Lung microvascular endothelial cell (primary cell): ENCODE data around the gene ACOT8. TPM values are rescaled to one million over a fixed set of nuclear protein-coding genes. Genes with fewer than 3 reads are reported as not detected.
"Not testable (repeated sequence)": the region's sequence is repeated elsewhere in the genome, so short reads cannot be mapped to it uniquely, and the experiment has no call there.

Experiments used
- DNase-seq, 2 donors: peaks; one replicate each; pipeline versions ENCODE4 v3.0.0 to v3.0.0-alpha.2; 2010; ENCODE audit warnings: low read depth in 2 of 2
- total RNA-seq: library from RNA; depleted of rRNA; stranded (reverse); fragments of >200 nt; gene quantifications from 2 replicates; pipeline ENCODE4 v1.2.1, GENCODE V29; 2014

The ACOT8 gene
- total RNA-seq, 1 donor from 2014 or later: 35.3 TPM

DNA sequence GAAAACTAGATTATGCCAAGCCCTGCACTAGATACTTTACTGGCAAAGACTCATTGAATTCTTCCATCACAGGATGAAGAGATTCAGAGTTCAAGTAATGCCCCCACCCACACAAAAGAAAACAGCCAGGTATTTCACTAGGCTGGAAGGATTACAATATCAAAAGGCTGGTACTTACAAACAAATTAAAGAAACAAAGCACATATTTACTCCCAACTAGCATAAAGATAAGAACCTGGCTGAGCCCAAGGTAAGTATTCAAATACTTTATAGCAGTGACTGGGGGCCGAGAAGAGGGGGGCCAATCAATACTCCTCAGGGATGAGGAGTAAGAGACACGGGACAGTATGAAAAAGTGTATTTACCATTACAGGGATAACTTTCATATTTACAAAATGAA lies 3.7 kb downstream of the ACOT8 start:
- no peak for DNase-seq

DNA sequence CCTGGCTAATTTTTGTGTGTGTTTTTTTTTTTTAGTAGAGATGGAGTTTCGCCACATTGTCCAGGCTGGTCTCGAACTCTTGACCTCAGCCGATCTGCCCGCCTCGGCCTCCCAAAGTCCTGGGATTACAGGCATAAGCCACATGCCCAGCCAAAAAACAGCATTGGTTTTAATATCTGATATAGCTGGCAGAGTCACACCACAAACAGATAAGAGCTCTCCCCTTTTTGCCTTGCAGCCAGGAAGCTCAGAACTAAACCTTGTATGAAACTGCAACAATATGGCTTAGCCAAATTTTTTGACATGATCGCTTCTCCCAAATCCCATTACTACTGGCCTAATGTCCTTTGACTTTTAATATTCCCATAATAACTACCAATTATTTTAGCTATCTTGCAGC lies 4.9 kb downstream of the ACOT8 start:
- DNase-seq: no peak

DNA sequence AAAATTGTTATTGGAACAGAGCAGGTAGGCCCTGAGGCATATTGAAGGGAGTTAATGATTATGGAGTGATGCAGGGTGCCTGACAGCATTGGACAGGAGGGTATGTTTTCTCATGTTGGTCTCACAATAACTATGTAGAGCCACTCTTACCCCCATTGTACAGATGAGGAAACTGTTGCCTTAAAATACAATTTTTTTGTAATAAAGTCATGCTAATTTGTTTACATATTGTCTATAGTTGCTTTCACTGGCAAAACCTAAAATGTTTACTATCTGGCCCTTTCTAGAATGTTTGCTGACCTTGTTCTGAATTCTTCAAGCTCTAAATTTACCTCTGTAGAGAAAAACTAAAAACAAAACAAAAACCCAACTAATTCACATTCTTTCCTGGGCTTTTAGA lies 5.7 kb downstream of the ACOT8 start:
- DNase-seq: no peak

DNA sequence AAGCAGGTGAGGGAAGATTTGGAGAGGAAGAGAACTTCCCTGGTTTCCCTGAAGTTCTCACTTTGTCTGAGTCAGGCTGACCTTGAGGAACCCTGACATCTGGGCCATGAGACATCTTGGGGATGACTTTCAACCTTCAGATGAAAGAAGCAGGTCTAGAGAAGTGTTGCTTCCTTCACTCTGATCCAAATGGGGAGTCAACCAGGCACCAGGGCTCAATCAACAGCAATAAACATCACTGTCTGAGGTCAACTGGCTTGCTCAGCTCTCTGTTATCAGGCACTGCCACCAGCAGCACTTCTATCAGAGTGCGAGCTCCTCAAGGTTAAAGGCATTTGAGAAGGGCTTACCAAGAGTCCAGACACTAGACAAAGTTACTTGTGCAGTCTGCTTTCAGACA lies 6.3 kb downstream of the ACOT8 start:
- no peak for DNase-seq

DNA sequence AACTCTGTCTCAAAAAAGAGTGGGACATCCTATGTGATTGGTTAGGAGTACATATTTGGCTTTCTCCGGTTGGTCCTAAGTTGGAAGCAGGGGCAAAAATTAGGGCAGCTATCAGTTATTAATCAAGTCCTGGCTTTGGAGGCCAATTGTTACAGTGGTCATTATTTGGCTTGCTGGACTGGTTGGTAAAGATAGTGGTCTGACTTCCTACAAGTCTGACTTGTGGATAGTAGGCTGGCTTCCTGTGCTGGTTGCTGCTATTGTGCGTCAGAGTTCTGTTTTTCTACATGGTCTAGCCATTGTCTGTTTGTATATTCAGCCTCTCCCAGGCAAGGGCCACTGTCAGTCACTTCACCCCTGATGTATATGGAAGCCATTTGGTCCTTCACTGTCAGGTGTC lies 7.0 kb downstream of the ACOT8 start:
- no peak for DNase-seq

DNA sequence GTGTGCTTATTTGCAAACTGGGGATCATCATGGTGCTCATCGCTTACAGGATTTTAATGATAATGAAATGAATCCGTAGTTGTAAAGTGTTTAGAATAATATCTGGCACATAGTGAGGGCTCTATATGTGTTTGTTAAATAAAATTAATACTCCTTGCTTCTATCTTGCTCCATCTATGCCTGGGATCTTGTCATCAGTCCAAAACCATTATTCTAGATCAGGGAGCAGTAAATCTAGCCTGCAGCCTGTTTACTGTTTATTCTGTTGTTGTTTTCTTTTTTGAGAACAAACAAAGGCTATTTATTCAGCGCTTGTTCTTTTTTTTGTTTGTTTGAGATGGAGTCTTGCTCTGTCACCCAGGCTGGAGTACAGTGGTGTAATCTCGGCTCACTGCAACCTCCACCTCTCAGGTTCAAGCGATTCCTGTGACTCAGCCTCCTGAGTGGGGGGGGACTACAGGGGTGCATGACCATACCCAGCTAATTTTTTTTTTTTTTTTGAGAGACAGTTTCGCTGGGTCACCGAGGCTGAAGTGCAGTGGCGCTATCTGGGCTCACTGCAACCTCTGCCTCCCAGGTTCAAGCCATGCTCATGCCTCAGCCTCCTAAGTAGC lies 8.1 kb downstream of the ACOT8 start:
- DNase-seq: no peak

DNA sequence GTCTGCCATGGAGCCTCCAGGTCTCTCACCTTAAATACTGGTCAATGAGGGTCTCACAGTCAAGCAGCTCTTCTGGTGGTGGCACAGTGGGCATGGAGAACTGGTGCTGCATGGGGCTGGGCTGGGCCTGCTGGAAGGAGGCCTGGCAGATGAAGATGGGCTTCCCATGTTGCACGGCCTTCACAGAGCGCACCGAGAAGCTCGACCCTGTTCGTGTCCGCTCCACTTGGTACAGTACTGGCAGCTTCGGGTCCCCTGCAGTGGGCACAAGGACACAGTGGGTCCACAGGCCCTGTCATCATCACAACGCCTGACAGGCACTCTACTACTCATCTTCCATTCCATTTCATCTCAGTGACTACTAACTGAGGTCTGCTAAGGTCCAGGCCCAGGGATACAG lies 8.8 kb downstream of the ACOT8 start:
- no peak for DNase-seq

DNA sequence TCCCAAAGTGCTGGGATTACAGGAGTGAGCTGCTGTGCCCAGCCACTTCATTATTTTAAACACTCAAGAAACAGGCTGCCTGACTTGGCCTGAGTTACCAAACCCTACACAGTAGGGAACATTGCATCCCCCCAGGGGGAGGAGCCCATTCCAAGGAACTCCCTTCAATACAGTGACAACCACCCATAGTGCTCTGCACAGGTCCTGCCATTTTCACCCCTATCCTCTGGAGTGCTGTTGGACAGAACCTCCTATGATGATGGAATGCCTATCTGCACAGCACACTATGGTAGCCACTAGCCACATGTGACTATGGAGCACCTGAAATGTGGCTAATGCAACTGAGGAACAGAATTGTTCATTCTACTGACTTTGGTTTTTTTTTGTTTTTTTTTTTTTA lies 11.7 kb downstream of the ACOT8 start:
- DNase-seq: no peak

DNA sequence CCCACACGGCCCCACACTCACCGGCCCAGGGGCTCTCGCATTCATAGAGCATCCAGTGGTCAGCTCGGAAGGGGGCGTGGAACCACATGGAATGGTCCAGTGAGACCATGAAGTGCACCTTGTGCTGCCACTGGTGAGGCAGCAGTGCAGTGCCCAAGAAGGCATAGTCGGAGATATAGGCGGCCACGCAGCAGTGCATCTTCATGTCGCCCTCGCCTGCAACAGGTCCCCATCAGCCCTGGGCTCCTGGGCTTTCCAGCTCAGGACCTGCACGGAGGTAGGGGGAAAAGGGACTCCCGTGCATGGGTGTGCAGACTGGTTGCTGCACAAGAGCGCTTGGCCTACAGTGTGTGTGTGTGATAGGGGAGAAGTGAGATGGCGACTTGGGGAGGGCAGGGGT lies 13.7 kb downstream of the ACOT8 start:
- DNase-seq: no peak

DNA sequence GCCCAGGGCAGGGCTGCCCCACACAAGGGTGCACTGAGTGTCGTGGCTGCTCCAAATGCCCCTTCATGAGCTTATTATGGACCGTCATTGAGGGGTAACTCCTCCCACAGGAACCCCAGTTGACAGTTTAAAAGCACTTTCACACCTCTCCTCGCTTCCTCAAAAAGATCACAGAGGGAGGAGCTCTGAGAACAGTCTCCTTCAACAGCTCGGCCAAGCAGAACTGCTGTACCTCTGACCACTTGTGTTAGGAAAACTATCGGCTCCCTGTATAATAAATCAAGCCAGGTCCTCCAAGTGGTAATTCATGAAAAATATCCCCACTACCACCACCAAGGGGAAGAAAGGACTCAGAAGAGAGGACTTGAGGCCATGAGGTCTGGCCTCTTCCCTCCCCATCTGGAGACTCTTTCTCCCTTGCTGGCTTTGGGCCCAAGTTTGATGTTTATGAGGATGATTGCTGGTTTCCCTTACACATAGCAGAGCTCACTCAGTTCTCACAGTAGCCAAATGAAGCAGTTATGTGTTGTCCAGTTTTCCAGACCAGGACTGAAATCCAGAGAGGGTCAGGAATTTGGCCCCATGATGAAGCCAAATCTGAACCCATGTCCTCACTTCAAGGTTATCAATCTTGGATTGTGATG lies 14.9 kb downstream of the ACOT8 start:
- DNase-seq: peak in 1 of 2 donors; percentile 63

DNA sequence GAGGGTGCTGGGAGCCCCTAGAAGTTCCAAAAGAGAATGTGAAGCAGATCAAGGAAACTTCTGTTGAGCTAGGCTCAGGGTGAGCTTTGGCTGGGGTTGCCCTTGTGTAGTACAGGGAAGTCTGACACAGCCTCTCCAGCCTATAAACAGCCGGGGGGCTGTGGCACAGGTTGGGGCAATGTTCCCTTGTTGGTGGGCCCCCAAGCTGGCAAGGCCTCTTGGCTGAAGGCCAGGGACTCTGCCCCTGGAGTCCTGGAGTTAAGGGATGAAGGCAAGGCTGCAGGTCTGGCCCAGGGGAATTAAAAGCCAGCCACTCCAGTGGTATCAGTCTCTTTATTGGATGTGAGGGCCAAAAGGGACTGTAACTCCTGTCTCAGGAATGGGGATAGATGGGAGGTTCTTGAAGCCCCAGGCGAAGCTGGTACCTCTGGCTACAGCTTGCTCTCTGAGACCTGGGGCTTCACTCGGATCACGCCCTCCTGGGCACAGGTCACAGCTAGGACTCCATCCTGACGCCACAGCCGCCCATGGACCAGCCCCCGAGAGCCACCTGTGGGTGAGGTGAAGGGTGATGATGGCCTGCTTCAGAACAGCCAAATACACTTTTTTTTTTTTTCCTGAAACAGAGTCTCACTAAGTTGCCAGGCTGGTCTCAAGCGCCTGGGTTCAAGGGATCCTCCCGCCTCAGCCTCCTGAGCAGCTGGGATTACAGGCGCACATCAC lies 15.6 kb downstream of the ACOT8 start:
- DNase-seq: no peak

DNA sequence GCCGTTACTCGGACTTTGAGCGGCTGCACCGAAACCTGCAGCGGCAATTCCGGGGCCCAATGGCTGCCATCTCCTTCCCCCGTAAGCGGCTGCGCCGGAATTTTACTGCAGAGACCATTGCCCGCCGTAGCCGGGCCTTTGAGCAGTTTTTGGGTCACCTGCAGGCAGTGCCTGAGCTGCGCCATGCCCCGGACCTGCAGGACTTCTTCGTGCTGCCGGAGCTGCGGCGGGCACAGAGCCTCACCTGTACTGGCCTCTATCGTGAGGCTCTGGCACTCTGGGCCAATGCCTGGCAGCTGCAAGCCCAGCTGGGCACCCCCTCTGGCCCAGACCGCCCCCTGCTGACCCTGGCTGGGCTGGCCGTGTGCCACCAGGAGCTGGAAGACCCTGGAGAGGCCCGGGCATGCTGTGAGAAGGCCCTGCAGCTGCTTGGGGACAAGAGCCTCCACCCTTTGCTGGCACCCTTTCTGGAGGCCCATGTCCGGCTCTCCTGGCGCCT lies 16.4 kb downstream of the ACOT8 start:
- DNase-seq: no peak

DNA sequence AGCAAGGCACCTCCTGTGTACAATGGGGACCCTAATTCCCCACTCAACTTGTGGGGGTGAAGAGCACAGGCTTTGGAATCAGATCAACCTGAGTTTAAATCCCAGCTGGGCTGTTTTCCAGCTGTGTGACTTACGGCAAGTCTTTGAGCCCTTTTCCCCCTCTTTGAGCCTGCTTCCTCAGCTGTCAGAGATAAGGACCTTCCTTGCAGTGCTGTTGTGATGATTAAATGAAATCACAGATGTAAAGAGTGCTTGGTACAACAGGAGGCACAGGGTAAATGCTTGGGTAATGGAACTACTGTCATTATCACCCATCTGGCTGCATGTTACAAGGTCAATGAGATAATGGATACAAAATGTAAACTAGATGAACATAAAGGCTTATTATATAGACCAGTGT lies 20.4 kb downstream of the ACOT8 start:
- DNase-seq: peak in 1 of 2 donors; percentile 33

DNA sequence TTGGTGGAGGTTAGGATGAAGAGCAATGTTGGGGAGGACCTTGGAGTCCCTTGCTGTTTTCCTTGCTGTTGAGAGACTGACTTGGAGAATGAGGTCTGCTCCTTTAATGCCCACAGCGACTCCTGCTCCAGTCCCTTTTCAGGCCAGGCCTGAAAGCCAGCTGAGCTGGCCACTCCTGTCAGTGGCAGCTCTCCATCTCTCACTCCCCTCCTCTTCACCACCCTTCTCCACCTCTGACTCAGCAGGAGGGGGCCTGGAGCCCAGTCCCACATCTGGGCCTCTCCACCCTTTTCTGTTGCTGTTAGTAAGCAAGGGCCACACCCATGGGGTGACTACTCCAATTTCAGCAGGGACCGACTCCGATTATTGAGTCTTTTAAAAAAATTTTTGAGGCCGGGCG lies 21.4 kb downstream of the ACOT8 start:
- no peak for DNase-seq

DNA sequence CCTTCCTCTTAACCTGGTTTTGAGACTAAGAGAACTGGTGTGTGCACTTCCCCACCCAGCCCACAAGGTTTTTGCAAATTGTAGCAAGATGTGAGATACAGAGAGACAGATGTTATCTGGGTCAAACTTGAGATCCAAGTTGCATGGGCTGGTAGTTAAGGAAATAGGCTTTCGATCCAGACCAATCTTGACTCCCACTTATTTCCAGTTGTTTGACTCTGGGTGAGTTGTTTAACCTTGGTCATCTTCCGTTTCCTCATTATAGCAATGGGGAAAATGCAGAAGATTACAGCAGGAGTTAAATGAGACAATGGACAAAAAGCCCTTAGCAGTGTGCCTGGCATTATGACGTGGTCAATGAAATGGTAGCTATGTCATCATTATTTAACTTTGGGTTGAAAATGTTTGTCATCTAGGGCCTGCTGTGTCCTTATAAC lies 21.8 kb downstream of the ACOT8 start:
- peak in 1 of 2 donors; percentile 17 for DNase-seq

DNA sequence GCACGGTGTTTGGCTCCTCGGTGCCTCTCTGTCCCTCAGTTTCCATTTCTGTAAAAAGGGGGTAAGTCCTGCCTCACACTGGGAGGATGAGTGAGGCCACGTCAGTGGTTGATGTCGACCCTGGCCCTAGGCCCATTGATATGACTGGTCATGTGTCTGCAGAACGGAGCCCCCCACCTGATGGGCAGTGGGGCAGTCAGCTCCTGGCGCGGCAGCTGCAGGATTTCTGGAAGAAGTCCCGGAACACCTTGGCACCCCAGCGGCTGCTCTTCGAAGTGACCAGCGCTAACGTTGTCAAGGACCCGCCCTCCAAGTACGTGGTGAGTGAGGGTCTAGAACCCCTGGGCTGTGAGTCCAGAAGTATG lies 22.4 kb downstream of the ACOT8 start:
- DNase-seq: no peak

DNA sequence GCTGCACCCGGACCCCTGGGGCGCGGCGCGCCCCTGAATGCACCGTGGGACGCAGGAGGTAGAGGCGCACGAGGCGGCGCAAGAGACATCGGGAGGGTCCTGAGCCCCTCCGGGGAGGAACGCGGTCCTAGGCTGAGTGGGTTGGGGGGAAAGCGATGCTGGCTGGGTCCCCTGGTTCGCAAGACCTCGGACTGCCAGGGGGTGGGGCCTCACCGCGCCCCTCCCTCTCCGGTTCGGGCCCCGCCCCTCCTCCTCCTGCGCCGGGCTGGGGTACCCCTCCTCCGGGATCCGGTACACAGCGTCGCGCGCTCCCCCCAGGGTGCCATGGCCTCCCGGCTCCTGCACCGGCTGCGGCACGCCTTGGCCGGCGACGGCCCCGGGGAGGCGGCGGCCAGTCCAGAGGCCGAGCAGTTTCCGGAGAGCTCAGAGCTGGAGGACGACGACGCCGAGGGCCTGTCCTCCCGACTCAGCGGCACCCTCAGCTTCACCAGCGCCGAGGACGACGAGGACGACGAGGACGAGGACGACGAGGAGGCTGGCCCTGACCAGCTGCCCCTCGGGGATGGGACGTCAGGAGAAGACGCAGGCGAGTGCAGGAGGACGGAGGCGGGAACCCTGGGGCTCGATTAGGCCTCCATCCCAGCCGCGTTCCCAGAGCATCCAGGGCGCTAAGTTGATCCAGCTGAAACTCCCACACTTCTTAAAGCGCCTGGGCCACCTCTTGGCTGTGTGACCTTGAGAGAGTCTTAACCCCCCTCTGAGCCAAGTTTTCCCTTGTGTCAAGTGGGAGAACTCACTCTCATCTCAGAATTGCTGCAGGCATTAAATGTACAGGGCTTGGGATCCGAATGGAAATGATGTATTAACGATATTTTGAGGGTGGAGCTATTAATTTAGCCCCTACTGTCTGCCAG lies 23.1 kb downstream of the ACOT8 start:
- peak; percentile 69 for DNase-seq

DNA sequence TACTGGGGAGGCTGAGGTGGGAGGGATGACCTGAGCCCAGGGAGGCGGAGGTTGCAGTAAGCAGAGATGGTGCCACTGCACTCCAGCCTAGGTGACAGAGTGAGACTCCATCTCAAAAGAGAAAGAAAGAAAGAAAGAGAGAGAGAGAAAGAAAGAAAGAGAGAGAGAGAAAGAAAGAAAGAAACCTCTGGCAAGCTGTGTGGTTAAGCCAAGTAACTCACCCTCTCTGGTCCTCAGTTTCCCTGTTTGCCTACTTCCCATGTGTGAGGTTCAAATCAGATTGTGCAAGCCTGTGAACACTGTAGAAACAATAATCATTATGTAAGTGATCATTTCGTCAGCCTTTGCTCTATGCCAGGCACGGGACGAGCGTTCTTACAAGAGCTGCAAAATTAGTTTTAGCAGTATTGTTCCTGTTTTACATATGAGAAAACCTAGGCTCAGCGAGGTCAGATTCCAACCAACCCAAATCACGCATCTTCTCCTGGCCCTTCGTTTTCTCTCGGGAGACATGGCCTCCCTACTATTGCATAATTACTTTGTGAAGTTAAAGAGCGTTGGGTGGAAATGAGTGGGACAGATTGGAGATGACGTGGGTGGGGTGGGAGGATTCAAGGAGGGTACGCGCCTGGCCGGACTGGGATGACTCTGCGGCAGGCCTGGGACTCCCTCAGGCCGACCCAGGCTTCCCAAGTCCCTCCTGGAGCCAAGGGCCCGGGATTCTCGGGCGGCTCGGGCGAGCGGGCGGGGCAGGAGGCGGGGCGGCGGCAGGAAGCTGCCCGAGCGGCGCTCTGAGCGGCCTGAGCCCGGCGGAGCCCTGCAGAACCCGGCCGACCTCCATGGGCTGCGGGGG lies 23.9 kb downstream of the ACOT8 start, which contains the start of gene SNX21:
TSS of gene SNX21 (plus strand) at position 770 of the 853 bp plus-strand sequence. CDS start 121 bp downstream, outside the sequence.
- peak; percentile 60 to 88 for DNase-seq

DNA sequence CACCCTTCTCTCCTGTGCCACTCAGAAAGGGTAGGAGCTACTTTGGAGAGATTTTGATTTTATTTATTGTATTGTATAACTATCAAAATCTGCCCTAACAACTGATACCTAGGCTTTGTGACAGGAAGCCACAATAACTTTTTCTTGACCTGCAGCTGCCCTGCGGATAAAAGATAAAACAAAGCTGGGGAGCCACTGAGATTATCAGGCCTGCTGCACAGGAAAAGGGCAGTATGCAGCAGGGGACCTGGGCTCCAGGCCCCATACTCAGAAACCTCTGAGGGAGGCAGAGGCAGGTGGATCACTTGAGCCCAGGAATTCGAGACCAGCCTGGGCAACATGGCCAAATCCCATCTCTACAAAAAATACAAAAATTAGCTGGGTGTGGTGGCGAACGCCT lies 24.6 kb downstream of the ACOT8 start:
- no peak for DNase-seq

DNA sequence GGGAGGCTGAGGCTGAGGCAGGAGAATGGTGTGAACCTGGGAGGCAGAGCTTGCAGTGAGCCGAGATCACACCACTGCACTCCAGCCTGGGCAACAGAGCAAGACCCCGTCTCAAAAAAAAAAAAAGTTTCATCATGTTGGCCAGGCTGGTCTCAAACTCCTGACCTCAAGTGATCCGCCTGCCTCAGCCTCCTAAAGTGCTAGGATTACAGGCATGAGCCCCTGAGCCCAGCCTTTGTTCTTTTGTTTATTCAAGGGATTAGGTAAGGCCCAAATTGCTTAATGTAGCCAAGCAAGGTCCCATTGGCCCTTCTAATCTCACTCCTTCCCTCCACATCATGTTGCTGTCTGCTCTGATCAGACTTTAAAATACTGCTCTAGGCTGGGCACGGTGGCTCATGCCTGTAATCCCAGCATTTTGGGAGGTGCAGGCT lies 27.5 kb downstream of the ACOT8 start:
- not testable (repeated sequence) for DNase-seq

DNA sequence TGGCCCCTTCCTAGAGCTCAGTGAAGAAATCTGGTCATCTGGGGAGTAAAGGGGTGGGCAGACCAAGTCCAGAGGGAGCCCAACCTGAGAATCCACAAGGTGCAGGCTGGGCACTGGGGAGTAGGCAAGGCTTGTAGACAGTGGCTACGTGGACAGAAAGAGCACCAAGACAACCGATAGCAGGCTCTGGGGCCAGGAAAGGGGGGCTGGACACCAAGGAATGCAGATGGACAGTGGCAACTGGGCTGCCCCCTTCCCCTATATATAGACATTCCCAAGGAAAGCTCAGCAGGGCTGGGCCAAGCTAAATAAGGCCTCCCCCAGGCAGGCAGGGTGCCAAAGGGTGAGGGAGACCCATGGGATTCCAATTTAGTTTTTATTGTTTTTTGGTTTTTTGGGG lies 28.6 kb downstream of the ACOT8 start:
- DNase-seq: no peak
